ENCODE data around the gene ST3GAL3.
A peak's percentile ranks its signal among the peaks of the same experiment; 100 is the strongest.
"Not testable (repeated sequence)": the region's sequence is repeated elsewhere in the genome, so short reads cannot be mapped to it uniquely, and the experiment has no call there.

Gene ST3GAL3

GRCh38 chr1:43828574-43828973 is 121.2 kb downstream of the ST3GAL3 start:
- H3K27me3 Mint-ChIP-seq, result no peaks in the 10 kb centered on the region
- no peaks in the 10 kb centered on the region for H3K9me3 Mint-ChIP-seq
- ATAC-seq, result no peak
- H3K36me3 Mint-ChIP-seq (ENCODE audit: low read depth), result peaks cover 4% of the 10 kb centered on the region
- no peak overlapping the region for H3K27ac Mint-ChIP-seq
- no peak for DNase-seq
- peaks cover 34% of the 10 kb centered on the region for H3K4me1 Mint-ChIP-seq
- no peak overlapping the region for H3K4me3 Mint-ChIP-seq

GRCh38 chr1:43830802-43831201 is 123.5 kb downstream of the ST3GAL3 start:
- Mint-ChIP-seq H3K27ac (peak overlapping the region; percentile 5), H3K4me3 (no peak overlapping the region), H3K27me3 (no peaks in the 10 kb centered on the region), H3K36me3 (ENCODE audit: low read depth) (no peaks in the 10 kb centered on the region), H3K4me1 (peaks cover 56% of the 10 kb centered on the region), H3K9me3 (no peaks in the 10 kb centered on the region)
- ATAC-seq (peak; percentile 17), DNase-seq (no peak)

GRCh38 chr1:43831851-43832250 is 124.5 kb downstream of the ST3GAL3 start:
- DNase-seq (no peak), ATAC-seq (no peak)
- Mint-ChIP-seq H3K27me3 (no peaks in the 10 kb centered on the region), H3K27ac (peak overlapping the region; percentile 68), H3K4me1 (peaks cover 67% of the 10 kb centered on the region), H3K36me3 (ENCODE audit: low read depth) (no peaks in the 10 kb centered on the region), H3K9me3 (no peaks in the 10 kb centered on the region), H3K4me3 (peak overlapping the region; percentile 35)

DNA sequence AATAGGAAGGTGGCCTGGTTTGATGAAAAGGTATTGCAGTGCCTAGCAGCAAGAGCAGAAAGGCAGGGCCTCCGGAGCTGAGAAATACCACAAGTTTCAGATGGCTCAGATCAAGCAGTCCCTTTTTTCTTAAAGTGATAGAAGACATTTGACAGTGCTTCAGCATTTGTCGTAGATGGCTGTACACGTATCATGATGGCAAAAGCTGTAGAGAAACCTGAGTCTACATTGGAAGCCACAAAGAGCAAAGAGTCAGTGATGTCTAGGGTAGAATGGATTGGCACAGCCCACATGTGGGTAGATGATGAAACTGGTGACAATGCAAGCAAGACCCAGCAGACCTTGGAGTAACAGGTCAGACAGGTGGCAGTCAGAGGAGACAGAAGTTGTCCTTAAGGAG is 124.9 kb downstream of the ST3GAL3 start:
- H3K4me3 Mint-ChIP-seq, result peak overlapping the region; percentile 5
- H3K27ac Mint-ChIP-seq, result peak overlapping the region; percentile 68
- ATAC-seq (peak; percentile 64), DNase-seq (peak; percentile 17)
- H3K4me1 Mint-ChIP-seq, result peaks cover 69% of the 10 kb centered on the region
- no peaks in the 10 kb centered on the region for H3K27me3 Mint-ChIP-seq
- no peaks in the 10 kb centered on the region for H3K36me3 Mint-ChIP-seq (ENCODE audit: low read depth)
- no peaks in the 10 kb centered on the region for H3K9me3 Mint-ChIP-seq

GRCh38 chr1:43832998-43833397 is 125.7 kb downstream of the ST3GAL3 start:
- ATAC-seq (no peak), DNase-seq (no peak)
- H3K4me3 Mint-ChIP-seq, result no peak overlapping the region
- no peaks in the 10 kb centered on the region for H3K9me3 Mint-ChIP-seq
- H3K36me3 Mint-ChIP-seq (ENCODE audit: low read depth), result no peaks in the 10 kb centered on the region
- no peak overlapping the region for H3K27ac Mint-ChIP-seq
- H3K27me3 Mint-ChIP-seq, result no peaks in the 10 kb centered on the region
- peaks cover 69% of the 10 kb centered on the region for H3K4me1 Mint-ChIP-seq

DNA sequence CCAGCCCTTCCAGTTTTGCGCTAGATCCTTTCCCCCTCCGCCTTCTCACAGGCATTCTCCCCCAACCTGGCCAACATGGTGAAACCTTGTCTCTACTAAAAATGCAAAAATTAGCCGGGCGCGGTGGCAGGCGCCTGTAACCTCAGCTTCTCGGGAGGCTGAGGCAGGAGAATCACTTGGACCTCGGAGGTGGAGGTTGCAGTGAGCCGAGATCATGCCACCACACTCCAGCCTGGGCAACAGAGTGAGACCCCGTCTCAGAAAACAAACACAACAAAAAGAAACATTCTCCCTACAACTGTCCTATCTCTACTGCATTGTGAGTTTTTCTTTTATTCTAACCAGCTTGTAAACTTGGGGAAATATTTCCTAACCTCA is 126.6 kb downstream of the ST3GAL3 start:
- peaks cover 69% of the 10 kb centered on the region for H3K4me1 Mint-ChIP-seq
- not testable (repeated sequence) for H3K9me3 Mint-ChIP-seq; ATAC-seq; H3K36me3 Mint-ChIP-seq (ENCODE audit: low read depth); H3K27me3 Mint-ChIP-seq; DNase-seq
- peak overlapping the region; percentile 13 for H3K4me3 Mint-ChIP-seq
- H3K27ac Mint-ChIP-seq, result peak overlapping the region; percentile 90

GRCh38 chr1:43834280-43835081 is 127.1 kb downstream of the ST3GAL3 start:
- Mint-ChIP-seq H3K27ac (peak overlapping the region; percentile 90), H3K4me1 (peaks cover 69% of the 10 kb centered on the region), H3K4me3 (peak overlapping the region; percentile 13), H3K27me3 (no peaks in the 10 kb centered on the region), H3K36me3 (ENCODE audit: low read depth) (peaks cover 5% of the 10 kb centered on the region), H3K9me3 (no peaks in the 10 kb centered on the region)
- DNase-seq (peak; percentile 59), ATAC-seq (peak; percentile 26)

DNA sequence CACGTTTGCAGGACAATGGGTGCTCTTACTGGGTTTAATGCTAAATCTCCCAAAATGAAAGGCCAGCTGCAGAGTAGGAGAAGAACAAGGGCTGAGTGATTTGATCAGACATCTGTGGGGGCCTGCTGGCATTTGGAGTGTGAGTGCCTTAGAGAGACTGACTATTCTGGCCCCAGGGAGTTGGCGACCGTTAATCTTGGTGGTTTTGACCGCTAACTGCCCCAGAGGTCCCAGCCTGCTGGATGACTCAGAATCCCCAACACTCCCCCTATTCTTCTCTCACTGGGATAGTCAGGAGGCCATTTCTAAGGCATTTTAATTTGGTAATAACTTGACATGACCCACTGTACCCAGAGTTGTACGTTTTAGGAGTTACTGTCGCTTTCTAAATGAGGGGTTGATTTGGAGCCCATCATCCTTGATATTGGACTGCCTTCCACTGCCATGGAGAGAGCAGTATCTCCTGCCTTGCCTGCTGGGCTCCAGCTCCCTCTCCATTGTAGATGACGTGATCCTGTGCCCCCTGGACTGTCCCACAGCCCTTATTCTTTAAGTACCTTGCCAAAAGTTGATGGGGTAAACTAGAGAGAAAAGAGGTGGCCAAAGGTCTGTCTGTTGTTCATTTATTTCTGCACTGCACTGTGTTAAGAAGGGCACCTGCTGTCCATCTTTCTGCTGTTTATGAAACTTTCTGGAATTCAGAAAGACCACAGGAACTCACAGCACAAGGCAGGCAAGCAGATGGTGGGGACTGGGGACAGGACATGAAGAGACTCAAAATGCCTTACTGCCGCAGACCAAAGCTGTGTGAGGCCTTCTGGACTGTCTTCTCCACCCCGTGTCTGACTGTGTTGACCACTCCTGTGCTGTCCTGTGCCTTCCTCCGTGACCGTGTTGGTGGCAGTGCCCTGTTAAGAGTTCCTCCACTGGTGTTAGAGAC is 128.0 kb downstream of the ST3GAL3 start:
- ATAC-seq (no peak), DNase-seq (peak; percentile 18)
- Mint-ChIP-seq H3K36me3 (ENCODE audit: low read depth) (peaks cover 8% of the 10 kb centered on the region), H3K27me3 (no peaks in the 10 kb centered on the region), H3K9me3 (no peaks in the 10 kb centered on the region), H3K27ac (peak overlapping the region; percentile 90), H3K4me1 (peaks cover 67% of the 10 kb centered on the region), H3K4me3 (peak overlapping the region; percentile 13)

GRCh38 chr1:43836267-43836951 is 129.1 kb downstream of the ST3GAL3 start:
- ATAC-seq, result peak; percentile 86
- Mint-ChIP-seq H3K4me3 (no peak overlapping the region), H3K36me3 (ENCODE audit: low read depth) (peaks cover 10% of the 10 kb centered on the region), H3K9me3 (no peaks in the 10 kb centered on the region), H3K27me3 (no peaks in the 10 kb centered on the region), H3K4me1 (peaks cover 57% of the 10 kb centered on the region), H3K27ac (peak overlapping the region; percentile 90)
- DNase-seq, result peak; percentile 80

- H3K36me3 Mint-ChIP-seq (ENCODE audit: low read depth), result peaks cover 28% of the 10 kb centered on the region
- peaks cover 30% of the 10 kb centered on the region for H3K4me1 Mint-ChIP-seq
- no peaks in the 10 kb centered on the region for H3K27me3 Mint-ChIP-seq
- H3K27ac Mint-ChIP-seq, result no peak overlapping the region
- ATAC-seq, result no peak
- H3K4me3 Mint-ChIP-seq, result no peak overlapping the region
- H3K9me3 Mint-ChIP-seq, result peaks cover 6% of the 10 kb centered on the region
- DNase-seq, result no peak
Measured at GRCh38 chr1:43839056-43839455, 131.7 kb downstream of the ST3GAL3 start.

DNA sequence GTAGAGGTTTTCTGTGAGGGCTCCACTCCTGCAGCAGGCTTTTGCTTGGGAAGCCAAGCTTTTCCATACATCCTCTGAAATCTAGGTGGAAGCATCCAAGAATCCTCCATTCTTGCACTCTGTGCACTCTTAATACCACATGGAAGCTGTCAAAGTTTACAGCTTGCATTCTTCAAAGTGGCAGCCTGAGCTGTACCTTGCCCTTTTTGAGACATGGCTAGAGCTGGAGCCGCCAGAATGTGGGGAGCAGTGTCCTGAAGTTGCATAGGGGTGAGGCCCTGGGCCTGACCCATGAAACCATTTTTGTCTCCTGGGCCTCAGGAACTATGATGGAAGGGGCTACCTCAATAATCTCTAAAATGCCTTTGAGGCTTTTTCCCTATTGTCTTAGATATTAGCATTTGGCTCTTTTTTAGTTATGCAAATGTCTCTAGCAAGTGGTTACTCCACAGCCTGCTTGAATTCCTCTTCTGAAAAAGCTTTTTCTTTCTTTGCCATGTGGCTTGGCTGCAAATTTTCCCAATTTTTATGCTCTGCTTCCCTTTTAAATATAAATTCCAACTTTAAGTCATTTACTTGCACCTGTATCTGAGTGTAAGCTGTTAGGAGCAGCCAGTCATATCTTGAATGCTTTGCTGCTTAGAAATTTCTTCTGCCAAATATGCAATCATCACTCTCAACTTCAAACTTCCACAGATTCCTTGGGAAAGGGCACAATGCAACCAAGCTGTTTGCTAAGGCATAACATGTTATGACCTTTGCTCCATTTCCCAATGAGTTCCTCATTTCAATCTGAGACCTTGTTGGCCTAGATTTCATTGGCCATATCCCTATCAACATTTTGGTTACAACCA is 134.2 kb downstream of the ST3GAL3 start:
- H3K9me3 Mint-ChIP-seq, result peaks cover 6% of the 10 kb centered on the region
- H3K27me3 Mint-ChIP-seq, result no peaks in the 10 kb centered on the region
- no peak overlapping the region for H3K27ac Mint-ChIP-seq
- DNase-seq (no peak), ATAC-seq (no peak)
- peaks cover 28% of the 10 kb centered on the region for H3K36me3 Mint-ChIP-seq (ENCODE audit: low read depth)
- H3K4me1 Mint-ChIP-seq, result peaks cover 5% of the 10 kb centered on the region
- H3K4me3 Mint-ChIP-seq, result no peak overlapping the region

GRCh38 chr1:43842175-43842498 is 134.8 kb downstream of the ST3GAL3 start:
- no peak for DNase-seq
- Mint-ChIP-seq H3K36me3 (ENCODE audit: low read depth) (peaks cover 28% of the 10 kb centered on the region), H3K4me1 (peaks cover 5% of the 10 kb centered on the region), H3K27me3 (no peaks in the 10 kb centered on the region), H3K4me3 (no peak overlapping the region), H3K9me3 (peaks cover 6% of the 10 kb centered on the region), H3K27ac (no peak overlapping the region)
- no peak for ATAC-seq

- ATAC-seq (no peak), DNase-seq (no peak)
- Mint-ChIP-seq H3K27ac (no peak overlapping the region), H3K9me3 (peaks cover 6% of the 10 kb centered on the region), H3K4me3 (no peak overlapping the region), H3K27me3 (no peaks in the 10 kb centered on the region), H3K4me1 (peaks cover 12% of the 10 kb centered on the region), H3K36me3 (ENCODE audit: low read depth) (peaks cover 24% of the 10 kb centered on the region)
Measured at GRCh38 chr1:43843684-43844083, 136.3 kb downstream of the ST3GAL3 start.

DNA sequence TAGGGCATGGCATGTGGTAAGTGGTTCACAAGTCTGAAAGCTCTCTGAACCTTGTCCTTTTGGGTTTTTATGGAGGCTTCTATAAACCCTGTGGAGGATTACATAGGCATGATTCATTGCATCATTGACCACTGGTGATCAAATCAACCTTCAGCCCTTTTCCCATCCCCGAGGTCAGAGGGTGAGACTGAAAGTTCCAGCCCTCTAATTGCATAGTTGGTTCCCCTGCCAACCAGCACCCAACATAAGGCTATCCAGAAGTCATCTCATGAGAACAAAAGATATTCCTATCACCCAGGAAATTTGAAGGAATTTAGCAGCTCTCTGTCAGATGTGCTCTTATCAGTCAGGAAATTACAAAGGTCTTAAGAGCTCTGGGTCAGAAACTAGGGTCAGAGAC is 136.8 kb downstream of the ST3GAL3 start:
- Mint-ChIP-seq H3K27me3 (no peaks in the 10 kb centered on the region), H3K4me3 (no peak overlapping the region), H3K36me3 (ENCODE audit: low read depth) (peaks cover 24% of the 10 kb centered on the region), H3K4me1 (peaks cover 12% of the 10 kb centered on the region), H3K9me3 (peaks cover 6% of the 10 kb centered on the region), H3K27ac (no peak overlapping the region)
- ATAC-seq (no peak), DNase-seq (no peak)
